HG02642 (cell line): ENCODE data around the gene KRT73.

Experiments used
- ATAC-seq: cut with Tn5 transposase; IDR thresholded peaks from one replicate; pipeline ENCODE4 v1.9.1; 2021; ENCODE audit warnings: mild to moderate bottlenecking; ENCODE audit not compliant: unreplicated experiment, poor library complexity

Gene KRT73

GRCh38 chr12:52646613-52647012 lies 28.3 kb upstream of the KRT73 start:
- ATAC-seq: no peak

- ATAC-seq: no peak
Measured at GRCh38 chr12:52645982-52646381, 27.6 kb upstream of the KRT73 start.

GRCh38 chr12:52645120-52645761 lies 26.9 kb upstream of the KRT73 start:
- ATAC-seq: no peak

- ATAC-seq: no peak
Measured at GRCh38 chr12:52644078-52644415, 25.7 kb upstream of the KRT73 start.

- ATAC-seq: no peak
Measured at GRCh38 chr12:52643233-52644077, 25.1 kb upstream of the KRT73 start.

GRCh38 chr12:52641468-52641867 lies 23.1 kb upstream of the KRT73 start:
- ATAC-seq: no peak

GRCh38 chr12:52637299-52637698 lies 18.9 kb upstream of the KRT73 start:
- no peak for ATAC-seq

- no peak for ATAC-seq
Measured at GRCh38 chr12:52636592-52637258, 18.4 kb upstream of the KRT73 start.

GRCh38 chr12:52636189-52636588 lies 17.8 kb upstream of the KRT73 start:
- no peak for ATAC-seq

- no peak for ATAC-seq
Measured at GRCh38 chr12:52634266-52635056, 16.1 kb upstream of the KRT73 start.

- ATAC-seq: no peak
Measured at GRCh38 chr12:52633383-52633782, 15.0 kb upstream of the KRT73 start.

- ATAC-seq: no peak
Measured at GRCh38 chr12:52632656-52633055, 14.3 kb upstream of the KRT73 start.

- no peak for ATAC-seq
Measured at GRCh38 chr12:52631676-52632459, 13.5 kb upstream of the KRT73 start.

GRCh38 chr12:52631264-52631663 lies 12.9 kb upstream of the KRT73 start:
- ATAC-seq: no peak

- ATAC-seq: no peak
Measured at GRCh38 chr12:52630599-52631200, 12.3 kb upstream of the KRT73 start.

GRCh38 chr12:52630008-52630500 lies 11.7 kb upstream of the KRT73 start:
- no peak for ATAC-seq

- no peak for ATAC-seq
Measured at GRCh38 chr12:52629281-52630007, 11.1 kb upstream of the KRT73 start.

- ATAC-seq: no peak
Measured at GRCh38 chr12:52628841-52629240, 10.5 kb upstream of the KRT73 start.

- ATAC-seq: no peak
Measured at GRCh38 chr12:52628111-52628507, 9.8 kb upstream of the KRT73 start.
